RPMI8226 (cell line): Measurements from ENCODE around the gene ATXN1.

Experiments
- DNase-seq: peaks from one replicate; pipeline ENCODE4 v3.0.0-alpha.2; 2015

ATXN1 gene

DNA sequence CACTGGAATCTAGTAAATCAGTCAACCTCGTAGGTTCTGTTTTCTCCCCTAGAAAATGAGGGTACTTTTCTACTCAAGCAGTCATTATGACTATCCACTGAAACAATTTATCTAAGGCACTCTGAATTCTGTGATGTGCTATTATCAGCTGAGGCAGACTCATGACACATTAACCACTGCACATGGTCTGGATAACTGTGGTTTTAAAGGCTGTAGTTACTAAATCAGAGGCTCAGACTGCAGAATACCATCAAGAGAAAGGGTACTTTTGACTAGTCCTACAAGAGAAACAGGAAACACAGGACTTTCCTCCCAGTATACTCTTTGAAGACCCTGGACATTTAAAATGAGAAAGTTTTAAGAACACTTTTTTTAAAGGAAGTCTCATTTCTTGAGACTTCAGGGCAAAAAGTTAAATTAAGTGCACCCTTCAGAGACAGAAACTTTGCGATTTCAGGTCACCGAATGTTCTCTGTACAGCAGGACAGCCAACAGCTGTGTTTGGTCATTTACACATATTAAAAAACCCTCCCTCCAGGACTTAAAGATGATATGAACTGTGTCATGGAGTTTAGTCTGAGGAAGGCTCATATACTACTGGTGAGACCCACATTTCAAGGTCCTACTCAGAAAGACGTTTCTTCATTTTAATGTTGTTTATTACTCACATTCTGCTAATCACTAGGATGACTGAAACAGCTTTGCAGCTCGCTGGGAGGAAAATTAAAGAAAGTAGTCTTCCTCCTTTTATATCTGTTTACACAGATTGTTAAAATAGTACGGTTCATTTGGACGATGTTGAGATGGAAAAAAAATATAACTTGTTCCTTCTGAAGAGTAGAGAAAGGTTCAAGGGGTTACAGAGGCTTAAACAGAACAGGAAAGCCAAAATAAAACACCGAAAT is 19.9 kb downstream of the ATXN1 start:
- no peak for DNase-seq

DNA sequence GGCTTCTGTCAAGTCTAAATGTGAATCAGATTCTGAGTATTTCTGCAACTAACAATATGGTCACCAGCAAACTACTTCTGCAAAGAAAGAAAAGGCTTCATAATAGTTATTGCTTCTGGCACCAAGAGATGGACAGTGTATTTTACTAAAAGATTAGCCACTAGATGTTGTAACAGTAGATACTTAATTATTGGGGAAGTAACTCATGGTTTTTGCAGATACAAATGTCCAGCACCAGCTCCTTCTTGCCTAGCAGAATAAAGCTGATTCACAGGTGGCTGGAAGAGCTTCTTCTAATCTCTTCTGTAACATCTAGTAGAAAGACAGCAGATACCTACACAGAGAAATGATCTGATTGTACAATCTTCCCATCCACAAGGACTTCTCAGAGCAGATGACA is 21.2 kb downstream of the ATXN1 start:
- DNase-seq, result no peak

DNA sequence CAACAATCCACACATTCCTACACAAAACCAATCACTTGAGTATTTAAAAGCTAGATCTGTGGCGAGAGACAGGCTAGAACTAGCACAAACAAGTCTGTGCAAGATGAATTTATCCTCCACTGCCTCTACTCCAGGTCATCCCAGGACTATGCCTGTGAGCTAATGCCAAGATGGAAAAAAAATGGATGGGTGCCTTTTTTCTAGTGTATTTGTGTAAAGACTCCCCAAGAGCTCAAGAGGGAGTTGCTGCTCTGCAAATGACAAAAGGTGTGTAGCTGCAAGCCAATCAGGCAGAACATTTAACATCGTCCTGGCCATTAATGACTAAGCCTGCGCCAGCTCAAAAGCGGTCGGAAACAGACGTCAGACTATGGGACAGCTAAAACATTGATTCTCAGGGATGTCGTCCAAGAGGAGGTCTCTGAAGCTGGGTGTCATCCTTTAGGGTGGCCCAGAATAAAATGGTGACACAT is 21.9 kb downstream of the ATXN1 start:
- no peak for DNase-seq

DNA sequence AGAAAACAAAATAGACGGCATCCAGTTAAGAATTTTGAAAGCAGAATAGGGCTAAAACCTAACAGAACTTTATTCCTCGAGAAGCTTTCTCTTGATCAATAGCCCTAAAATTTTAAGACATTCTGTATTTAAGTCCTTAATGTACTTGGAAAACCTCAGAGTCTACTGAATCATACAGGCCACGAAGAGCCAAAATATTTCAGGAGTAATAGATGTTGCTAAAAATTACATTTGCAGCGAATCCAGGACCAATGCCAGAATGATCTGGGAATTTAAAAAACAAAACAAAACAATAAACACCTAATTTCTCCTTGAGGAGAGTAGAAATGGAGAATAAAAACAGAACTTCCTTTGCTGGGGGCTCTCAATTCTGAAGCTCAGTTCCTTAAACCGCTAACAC is 23.3 kb downstream of the ATXN1 start:
- DNase-seq, result no peak

DNA sequence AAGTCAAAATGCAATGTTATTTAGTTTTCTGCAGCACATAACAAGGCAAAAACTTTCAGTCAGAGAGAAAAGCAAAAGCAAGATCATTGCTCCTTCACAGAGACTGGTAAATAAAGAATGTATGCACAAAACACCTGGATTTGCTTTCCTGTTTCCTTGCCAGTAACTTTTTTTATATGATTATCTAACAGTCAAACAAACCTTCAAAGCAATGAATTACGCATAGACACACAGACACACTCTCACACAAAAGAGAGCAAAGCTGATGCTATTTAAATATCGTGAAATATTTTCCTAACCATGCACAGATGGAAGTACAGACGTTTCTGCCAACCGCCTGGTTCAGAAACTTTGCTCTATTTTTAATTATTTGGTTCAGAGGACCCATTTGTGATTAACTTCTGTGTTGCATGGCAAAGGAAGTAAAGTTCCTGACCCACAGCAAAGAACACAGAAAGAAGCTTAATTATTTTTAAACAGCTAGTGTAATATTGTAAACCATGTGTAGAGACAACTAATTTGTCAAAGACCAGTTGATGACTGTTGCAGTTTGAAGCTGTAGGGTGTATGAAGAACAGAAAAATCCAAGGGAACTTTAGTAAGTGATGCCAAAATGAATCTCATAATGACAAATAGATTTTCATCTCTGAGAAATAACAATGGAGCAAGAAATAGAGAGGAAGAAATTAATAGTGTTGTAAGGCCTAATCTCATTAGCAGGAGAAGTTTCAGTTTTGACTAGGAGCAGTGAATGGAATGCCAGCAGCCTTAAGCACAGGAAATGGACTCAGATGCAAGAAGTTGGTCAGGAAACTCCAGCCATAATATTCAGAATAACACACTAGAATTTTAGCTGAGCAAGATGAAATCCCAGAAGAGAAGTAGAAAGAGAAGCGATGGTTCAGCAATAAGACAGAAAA is 24.1 kb downstream of the ATXN1 start:
- DNase-seq, result peak; percentile 43

DNA sequence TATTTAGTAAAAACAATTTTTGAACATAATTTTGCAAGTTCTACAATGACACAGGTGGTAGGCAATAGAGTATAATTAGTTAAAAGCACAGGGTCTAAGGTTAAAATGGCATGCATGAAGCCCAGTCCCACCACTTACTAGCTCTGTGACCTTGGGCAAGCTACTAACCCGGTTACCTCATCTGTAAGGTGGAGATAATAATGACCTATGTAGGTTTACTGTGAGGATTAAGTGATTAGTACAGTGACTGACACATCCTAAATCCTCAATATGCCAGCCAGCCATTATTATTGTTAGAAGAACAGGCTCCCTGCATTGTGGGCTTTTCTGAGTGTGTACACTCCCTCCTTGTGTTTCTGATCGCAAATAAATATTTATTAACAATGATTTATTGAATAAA is 26.2 kb downstream of the ATXN1 start:
- DNase-seq, result no peak

DNA sequence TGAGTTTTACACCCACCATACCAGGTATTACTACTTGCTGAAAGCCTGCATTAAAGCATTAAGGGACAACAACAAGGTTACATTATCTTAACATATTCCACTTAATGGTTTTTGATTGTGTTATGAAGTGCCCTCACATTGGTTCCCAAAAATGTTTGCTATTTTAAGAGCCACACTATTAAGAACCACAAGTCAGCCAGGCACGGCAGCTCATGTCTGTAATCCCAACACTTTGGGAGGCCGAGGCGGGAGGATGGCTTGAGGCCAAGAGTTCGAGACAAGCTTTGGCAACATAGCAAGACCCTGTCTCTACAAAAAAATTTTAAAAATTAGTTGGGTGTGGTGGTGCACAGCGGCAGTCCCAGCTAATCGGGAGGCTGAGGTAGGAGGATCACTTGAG is 28.2 kb downstream of the ATXN1 start:
- no peak for DNase-seq

DNA sequence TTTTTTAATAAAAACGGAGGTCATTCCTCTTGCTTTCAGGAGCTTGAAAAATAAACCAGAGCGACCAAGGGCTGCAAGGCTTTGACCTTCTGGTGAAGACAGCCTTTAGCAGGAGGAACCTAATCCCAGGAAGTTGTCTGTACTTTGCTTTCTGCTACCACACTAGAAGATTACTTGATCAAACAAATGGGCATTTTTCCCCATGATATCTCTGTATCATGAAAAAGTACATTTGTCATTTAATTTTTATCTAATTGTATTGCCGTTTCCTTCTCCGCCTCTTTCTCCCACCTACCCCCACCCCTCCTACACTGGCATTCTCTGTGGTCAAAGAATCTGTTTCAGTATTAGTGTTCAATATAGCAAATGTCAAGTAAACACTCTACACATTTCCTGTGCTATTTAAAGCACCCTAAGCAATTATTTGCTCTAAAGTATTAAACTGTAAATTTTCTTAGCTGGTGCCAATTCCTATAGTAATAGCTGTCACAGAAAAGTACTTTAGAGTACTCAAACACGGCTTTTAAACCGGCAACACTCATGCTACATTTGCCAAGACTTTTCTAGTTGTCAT is 29.7 kb downstream of the ATXN1 start:
- peak; percentile 8 for DNase-seq

DNA sequence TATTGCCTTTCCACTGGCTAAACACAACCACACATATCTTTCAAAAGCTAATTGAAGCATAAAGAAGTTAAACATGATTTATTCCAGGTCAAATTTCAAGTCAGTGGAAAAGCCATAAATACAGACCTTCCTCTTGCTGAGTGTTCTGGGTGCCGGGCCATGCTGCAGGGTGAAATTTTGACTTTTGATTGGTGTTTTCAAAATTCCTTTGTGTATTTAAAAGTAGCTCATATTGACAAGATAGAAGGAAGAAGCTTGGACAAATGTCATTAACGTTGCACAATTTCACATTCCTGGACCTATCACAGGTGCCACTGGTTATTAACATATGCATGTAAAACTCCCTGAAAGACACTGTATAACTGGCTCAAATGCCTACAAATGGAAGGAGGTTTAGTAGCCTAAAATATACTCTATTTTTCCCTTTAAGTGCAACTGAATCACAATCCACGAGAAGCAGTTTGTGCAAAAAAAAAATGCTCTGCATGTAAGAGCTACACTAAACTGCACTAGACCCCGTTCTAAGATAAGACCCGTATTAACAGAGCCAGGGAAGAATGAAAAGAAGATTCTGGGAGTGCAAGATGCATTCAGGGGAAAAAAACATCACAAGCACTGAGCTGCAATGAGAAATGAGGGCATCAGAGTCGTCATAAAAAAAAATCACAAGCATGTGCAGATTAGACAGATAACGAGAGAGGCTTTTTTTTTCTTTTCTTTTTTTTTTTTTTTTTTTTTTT is 30.4 kb downstream of the ATXN1 start:
- DNase-seq, result no peak

DNA sequence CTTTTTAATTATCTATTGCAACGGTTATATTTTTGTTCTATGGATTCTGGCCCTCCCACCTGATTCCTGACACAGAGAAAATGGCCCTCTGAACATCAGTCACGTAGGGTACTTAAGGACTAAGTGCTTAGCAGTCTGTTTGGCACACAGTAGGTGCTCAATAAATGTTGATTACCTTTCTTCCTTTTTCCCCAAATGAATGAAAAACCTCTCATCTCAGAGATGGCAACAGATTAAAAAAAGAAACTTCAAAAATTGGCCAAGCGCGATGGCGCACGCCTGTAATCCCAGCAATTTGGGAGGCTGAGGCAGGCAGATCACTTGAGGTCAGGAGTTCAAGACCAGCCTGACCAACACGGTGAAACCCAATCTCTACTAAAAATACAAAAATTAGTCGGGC is 31.5 kb downstream of the ATXN1 start:
- DNase-seq, result no peak

DNA sequence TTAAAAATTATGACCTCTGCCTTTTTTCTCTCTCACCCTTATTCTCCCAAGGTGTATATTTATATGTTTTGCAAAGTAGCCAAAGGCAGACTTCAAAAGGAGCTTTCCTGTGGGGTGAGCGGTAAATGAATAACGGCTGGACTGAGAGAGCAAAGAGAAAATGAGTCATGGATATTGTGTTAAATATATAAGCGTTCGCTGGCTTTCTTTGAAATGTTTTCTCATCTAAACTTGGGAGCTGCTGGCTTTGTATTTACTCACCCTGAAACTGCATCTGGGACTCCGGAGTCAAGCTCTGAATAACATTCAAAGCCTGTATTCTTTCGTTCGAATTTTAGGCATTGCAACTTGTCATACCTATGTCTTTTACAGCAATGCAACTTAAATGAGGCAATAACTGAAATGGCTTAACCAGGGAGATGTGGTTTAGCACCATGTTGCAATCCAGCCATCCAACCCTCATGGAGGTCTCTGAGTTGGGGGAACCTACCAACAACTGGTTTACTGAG is 32.0 kb downstream of the ATXN1 start:
- no peak for DNase-seq

DNA sequence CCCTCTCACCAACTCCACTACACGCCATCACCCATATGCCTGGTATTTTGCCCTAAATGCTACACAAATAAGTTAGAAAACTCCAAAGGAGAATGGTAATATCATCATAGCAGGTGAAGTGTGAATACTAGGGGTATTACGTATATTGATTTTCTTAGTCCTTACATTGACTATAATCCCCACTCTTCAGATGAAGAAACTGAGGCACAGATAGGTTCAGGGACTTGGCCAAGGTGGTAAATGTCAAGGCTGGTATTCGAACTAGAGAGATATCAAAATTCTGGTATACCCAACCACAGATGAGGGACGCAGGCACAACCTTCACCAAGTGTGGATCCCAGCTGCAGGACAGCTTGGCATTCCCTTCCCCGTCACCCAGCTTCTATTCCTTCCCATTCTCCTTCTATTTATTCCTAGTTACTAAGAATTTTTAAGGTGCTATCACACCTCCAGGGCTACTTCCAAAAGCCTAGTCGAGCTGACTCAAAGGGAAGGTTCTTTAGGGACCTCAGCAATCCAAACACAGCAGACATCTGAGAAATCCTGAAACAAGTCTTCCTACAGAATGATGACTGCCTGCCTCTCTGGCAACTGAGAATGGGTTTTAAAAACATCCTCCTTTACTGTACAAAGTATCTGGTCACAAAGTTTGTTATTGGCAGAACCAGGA is 32.6 kb downstream of the ATXN1 start:
- DNase-seq, result no peak

DNA sequence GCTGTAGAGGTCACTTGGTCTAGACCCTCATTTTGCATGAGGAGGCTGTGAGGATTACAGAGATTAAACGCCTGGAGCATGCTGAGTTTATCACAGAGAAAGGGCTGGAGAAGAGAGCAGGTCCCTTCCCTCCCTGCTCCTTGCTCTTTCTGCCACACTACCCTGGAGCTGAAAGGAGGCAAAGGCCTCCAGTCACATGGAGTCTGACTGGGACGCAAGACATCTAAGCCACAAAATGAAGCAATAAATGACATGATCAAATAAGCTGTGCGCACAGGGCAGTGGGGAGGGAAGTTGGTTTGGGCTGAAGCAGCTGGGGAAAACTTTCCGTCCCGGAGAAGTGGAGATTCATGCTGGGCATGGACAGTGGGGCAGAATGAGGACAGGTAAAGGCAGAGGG is 33.3 kb downstream of the ATXN1 start:
- DNase-seq, result no peak

DNA sequence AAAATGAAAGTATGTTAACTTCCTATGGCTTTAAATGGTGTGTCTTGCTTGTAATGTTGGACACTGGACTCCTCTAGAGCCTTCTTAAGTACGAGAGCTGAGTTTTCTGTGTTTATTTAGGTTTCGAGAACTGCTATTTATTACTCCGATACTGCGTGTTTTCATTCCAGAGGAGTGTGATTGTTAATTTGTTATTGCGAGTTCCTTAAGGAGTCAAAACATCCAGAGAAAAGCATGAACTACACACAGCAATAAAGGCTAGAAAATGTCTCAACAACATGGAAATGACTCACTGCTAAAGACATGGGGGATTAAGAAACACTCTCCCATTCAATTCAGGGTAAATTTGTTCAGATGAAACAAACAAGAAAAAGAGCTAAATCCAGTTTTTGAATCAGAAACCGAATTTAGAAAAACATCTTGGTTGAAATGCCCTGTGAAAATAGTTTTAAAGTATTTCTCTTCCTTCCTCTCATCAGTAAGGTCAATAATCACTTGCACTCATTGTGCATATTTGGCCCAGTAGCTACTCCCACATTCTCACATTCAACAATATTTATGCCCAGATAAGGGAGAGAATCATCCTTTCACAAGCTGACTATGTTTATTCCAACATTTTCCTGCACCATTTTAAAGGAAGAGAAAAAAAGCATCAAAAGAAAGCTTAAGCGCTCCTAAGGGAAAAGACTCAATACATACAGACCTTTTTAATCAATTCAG is 36.0 kb downstream of the ATXN1 start:
- DNase-seq, result no peak

DNA sequence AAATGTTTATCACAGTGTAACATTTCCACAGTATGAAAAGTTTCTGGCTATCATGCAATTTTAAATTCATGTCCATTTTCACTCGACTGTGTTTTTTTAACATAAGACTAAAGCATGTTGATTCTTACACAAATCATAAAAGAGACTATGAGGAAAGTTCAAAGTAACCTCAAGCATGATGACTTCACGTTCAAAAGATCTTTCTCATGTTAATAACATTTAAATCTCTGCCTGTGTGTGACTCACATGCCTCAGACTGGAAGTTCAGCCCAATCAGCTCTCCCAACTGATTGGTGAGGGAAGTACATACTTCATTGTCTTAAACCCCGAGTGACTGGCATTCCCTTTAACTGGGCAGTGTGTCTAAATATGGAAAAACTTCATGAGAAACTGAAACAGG is 37.4 kb downstream of the ATXN1 start:
- no peak for DNase-seq

DNA sequence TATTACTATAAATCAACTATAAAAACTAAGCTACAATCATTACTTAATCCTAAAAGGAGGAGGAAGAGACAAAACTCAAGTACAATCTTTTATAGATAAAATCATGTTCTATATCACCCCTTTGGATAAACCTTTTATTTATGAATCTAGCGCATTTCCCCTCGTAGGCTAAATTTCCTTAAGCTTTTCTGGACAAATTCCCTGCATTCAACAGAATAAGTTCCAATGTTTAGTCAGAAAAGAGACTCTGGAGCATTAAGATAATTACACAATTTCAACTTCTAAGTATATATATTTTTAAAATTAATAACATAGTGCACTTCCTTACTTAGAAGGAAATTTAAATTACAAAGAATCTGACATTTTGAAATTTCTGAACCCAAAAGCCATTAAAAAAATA is 37.9 kb downstream of the ATXN1 start:
- DNase-seq, result no peak

DNA sequence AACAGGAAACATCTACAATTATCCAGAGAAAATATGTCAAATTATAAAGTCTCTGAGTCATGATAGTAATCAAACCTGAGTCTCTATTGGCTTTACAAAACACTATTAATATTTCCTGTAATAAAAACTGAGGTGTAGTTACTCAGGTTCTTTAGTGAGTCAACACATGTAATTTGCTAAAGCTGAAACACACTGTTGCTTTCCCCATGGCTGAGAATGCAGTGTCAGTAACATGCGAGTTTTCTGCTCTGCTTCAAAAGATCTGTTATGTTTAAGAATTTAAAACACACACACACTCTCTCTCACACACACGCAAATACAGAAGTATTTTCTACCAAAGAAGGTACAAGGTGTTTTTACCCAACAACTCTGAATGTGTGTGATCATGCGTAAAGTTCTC is 38.6 kb downstream of the ATXN1 start:
- no peak for DNase-seq

DNA sequence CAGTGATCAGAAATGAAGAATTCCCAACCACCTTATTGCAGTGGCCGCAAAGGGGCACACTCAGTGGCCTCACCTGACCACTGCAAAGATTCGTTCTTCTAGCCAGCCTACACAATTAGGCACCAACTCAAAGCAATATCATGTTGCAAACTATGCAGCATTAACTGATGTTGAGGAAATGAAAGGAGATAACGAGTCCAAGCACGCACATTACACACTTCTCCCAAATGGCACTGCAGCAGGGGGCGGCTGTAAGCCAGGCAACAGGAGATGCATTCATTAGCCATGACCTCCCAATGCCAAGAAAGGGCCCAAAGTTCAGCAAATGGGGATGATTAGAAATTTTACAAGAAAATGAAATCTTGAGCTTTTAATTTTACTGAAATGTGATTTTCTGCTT is 39.3 kb downstream of the ATXN1 start:
- no peak for DNase-seq

DNA sequence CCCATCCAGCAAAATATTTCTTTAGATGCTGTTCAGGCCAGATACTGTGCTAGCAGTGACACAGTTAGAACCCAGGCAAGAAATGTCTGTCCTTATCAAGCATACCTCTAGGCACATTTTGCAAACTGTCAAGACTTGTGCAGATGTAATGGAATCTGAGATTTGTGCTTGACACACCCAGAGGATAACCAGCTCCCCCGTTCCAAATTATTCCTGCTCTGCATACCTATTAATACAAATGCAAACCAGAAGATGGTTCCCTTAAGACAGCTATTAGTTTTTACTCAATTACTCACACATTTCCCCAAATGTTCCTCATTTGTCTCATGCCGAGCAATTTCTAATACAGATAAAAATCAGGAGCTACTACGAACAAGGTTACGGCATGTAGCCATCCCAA is 40.4 kb downstream of the ATXN1 start:
- no peak for DNase-seq

DNA sequence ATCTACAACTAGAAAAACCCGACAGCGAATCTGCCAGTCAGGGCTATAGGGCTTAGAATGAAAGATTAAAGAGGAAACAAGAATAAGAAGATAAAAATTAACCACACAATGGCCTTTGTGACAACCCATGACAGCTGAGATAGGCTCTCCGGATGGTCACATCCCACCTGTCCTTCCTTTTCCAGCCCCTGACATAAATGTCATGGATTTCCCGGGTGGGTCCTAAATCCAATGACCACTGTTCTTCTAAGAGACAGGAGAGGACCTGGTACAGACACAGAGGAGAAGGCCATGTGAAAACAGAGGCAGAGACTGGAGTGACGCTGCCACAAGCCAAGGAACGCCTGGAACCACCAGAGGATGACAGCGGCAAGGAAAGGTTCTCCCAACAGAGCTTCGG is 41.8 kb downstream of the ATXN1 start:
- DNase-seq, result no peak

DNA sequence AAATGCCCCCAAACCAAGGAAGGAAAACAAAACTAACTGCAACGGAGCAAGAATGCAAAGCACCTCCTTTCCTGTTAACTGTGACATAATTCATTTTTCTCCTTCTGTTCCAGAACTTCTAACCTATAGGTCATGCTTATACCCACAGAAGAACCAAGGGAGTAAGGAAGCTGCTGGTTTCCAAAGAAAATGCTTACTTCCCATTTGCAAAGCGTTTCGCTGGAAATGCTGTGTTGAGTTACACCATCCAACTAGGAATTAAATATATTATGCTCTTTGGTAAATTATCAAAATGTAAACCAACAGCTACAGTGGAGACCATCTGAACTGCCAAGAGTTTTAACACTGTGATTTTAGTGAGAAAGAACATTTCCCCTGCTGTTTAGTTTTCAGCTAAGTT is 42.9 kb downstream of the ATXN1 start:
- no peak for DNase-seq
